Measurements from ENCODE around the gene PDE8B. TPM values are rescaled to one million over a fixed set of nuclear protein-coding genes. Genes with fewer than 3 reads are reported as not detected.

Gene PDE8B
- total RNA-seq, 1 donor from 2014 or later: 2.9 TPM

DNA sequence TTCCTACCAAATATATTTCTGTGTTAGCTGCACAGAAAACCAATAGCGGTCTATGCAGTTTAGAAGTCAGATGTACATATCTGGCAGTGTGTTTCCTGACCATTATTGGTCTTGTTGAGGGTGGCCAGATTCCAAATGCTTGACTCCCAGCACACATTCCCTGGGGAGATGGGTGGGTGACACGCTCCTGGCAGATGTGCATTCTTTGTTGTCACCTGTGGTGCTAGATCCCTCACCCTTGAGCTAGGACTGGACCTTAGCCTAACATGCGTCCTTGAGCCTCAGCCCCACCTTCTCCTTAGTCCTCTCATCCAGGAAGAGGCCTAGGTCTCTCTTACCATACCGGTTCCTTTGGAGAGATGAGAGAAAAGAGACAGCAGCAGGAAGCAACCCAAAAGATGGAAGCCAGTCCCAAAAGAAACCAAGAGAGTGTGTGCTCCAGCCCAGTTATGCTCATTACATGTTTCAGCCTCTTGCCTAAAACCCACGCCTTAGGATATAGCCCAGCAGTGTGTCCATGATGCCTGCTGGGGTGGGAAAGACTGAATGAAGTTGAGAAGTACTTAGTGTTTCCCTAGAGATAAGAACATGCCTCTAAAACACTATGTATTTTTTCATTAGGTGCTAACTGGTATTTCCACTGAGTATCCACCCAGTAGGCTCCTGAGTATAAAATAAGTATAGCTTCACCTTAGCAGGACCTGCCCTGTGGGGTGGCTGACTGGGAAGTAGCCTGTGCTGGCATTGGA lies 116.7 kb downstream of the PDE8B start:
- peaks cover 18% of the 10 kb centered on the region for H3K4me1 Mint-ChIP-seq
- H3K27ac Mint-ChIP-seq: no peak overlapping the region
- TF ChIP-seq, protein P1, sequence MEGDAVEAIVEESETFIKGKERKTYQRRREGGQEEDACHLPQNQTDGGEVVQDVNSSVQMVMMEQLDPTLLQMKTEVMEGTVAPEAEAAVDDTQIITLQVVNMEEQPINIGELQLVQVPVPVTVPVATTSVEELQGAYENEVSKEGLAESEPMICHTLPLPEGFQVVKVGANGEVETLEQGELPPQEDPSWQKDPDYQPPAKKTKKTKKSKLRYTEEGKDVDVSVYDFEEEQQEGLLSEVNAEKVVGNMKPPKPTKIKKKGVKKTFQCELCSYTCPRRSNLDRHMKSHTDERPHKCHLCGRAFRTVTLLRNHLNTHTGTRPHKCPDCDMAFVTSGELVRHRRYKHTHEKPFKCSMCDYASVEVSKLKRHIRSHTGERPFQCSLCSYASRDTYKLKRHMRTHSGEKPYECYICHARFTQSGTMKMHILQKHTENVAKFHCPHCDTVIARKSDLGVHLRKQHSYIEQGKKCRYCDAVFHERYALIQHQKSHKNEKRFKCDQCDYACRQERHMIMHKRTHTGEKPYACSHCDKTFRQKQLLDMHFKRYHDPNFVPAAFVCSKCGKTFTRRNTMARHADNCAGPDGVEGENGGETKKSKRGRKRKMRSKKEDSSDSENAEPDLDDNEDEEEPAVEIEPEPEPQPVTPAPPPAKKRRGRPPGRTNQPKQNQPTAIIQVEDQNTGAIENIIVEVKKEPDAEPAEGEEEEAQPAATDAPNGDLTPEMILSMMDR (IDR thresholded peaks at IDR 0.05; ENCODE audit: unreplicated experiment): no peak
- H3K36me3 Mint-ChIP-seq: no peaks in the 10 kb centered on the region
- no peak overlapping the region for H3K4me3 Mint-ChIP-seq
- no peaks in the 10 kb centered on the region for H3K27me3 Mint-ChIP-seq (ENCODE audit: low read depth)
- no peak for DNase-seq (ENCODE audit: low spot score in 2 of 2, unreplicated experiment in 2 of 2)
- no peaks in the 10 kb centered on the region for H3K9me3 Mint-ChIP-seq

DNA sequence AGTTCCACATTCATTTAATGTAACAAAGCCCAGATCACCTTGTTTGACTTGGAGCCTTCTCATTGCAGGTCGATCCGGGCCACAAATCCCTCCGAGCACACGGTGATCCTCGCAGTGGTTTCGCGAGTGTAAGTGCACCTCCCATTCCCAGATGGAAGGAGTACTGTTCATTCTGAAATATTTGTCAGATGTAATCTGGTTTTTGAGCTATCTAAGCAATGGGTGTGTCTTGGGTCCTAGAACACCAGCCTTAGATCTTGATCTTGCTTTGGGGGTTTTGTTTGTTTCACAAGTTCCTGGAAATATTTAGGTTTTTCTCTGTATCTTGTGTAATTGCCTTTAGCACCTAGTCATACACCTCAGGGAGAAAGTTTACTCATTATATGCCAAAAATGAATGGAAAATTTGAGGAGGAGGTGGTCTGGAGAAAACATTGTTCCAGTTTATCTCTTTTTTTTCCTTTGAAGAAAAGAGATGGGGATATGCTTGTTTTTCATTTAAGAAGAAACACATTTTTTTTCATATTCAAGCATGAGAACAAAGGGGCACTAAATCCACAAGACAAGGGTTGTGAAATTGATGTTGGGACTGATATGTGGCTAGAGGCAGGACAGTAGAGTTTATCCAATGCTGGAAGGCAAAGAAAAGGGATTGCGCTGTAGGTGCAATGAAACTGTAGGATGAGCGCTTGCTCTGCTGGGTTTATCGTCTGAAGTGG lies 118.6 kb downstream of the PDE8B start:
- TF ChIP-seq, protein P1 (IDR thresholded peaks at IDR 0.05; ENCODE audit: unreplicated experiment): no peak
- H3K4me3 Mint-ChIP-seq: no peak overlapping the region
- no peak for DNase-seq (ENCODE audit: low spot score in 2 of 2, unreplicated experiment in 2 of 2)
- no peaks in the 10 kb centered on the region for H3K36me3 Mint-ChIP-seq
- no peaks in the 10 kb centered on the region for H3K27me3 Mint-ChIP-seq (ENCODE audit: low read depth)
- H3K9me3 Mint-ChIP-seq: no peaks in the 10 kb centered on the region
- H3K27ac Mint-ChIP-seq: no peak overlapping the region
- H3K4me1 Mint-ChIP-seq: peaks cover 15% of the 10 kb centered on the region

DNA sequence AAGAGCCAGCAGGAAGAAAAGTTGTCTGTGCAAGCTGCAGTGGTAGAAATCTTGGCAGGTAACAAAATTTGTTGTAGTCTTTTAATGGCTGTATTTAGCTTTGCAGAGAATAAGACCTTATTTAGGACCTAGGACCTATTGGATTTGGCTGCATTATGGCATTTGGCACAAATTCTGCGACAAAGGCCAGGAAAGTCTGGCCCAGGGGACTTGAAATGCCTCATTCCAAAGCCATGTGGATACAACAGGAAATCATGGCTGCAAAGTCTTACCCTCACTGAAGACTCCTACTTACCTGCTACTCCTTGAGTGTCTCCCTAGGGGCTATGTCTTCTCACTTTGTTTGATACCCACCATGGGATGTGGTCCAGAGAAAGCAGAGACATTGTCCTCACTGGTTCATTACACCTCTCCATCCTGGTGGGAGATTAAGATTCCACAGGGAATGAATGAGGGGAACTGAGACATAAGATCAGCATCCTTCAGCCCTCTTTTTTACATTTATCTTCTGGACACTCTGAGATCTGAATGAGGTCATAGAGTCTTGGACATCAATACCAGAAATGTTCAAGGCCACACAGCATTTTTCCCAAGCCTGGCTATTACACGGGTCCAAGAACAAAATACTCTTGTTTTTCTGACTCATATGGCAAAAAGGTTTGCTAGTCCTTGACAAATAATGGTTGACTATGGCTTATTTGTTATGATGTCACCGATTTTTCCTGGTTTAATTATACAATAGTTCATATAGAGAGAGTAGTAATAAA lies 119.4 kb downstream of the PDE8B start:
- H3K9me3 Mint-ChIP-seq: no peaks in the 10 kb centered on the region
- no peak overlapping the region for H3K4me3 Mint-ChIP-seq
- no peak overlapping the region for H3K27ac Mint-ChIP-seq
- TF ChIP-seq, protein P1 (IDR thresholded peaks at IDR 0.05; ENCODE audit: unreplicated experiment): no peak
- peaks cover 22% of the 10 kb centered on the region for H3K4me1 Mint-ChIP-seq
- no peak for DNase-seq (ENCODE audit: low spot score in 2 of 2, unreplicated experiment in 2 of 2)
- no peaks in the 10 kb centered on the region for H3K36me3 Mint-ChIP-seq
- H3K27me3 Mint-ChIP-seq (ENCODE audit: low read depth): no peaks in the 10 kb centered on the region

DNA sequence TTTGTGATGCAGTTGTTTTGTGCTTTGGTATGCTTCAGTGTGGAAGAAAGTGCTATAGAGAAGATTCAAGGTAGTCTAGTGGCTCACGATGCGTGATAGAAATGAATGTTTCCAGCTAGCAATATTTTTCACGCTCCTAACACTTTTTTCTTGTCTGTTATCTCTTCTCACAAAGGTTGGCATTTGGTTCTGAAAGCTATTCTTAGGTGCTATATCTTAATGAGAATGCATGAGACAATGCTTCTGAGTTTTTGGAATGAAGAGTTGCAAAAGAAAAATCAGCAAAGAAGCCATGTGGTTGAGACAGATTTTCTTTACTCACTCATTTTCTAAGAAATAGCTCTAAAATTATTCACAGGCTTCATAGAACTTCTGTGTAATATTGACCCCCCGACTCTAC lies 122.6 kb downstream of the PDE8B start:
- H3K27me3 Mint-ChIP-seq (ENCODE audit: low read depth): no peaks in the 10 kb centered on the region
- no peak overlapping the region for H3K27ac Mint-ChIP-seq
- TF ChIP-seq, protein P1 (IDR thresholded peaks at IDR 0.05; ENCODE audit: unreplicated experiment): no peak
- H3K4me1 Mint-ChIP-seq: peaks cover 40% of the 10 kb centered on the region
- H3K36me3 Mint-ChIP-seq: no peaks in the 10 kb centered on the region
- H3K4me3 Mint-ChIP-seq: no peak overlapping the region
- DNase-seq (ENCODE audit: low spot score in 2 of 2, unreplicated experiment in 2 of 2): no peak
- H3K9me3 Mint-ChIP-seq: no peaks in the 10 kb centered on the region

DNA sequence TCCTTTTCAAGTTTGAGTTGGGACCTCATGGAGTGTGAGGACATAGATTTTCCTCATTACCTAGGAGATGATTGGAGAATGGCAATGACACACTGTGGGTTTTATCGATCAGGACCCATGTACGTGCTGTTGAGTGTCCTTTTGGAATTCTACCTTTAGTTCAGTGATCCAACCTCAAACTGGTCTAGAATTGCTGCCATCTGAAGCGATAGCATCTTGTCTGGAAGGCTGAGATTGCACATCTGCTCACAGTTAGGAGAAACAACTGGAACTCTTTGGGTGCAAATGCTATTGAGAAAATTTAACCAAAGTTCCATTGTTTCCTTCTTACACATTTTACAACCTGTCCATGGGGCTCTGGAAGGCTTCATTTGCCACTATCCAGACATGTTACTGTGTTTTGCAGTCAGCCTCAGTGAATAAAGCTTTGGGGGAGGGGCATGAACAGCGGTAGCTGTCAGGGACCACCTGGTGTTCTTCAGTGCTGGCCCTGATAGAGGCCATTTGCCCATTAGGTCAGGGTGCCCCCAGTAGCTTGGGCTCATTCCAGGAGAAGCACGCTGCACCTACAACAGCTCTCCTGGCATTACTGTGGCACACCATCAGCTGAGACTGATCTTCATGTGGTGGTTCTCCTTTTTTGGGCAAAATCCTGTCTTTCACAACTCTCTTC lies 123.1 kb downstream of the PDE8B start:
- peaks cover 45% of the 10 kb centered on the region for H3K4me1 Mint-ChIP-seq
- no peaks in the 10 kb centered on the region for H3K27me3 Mint-ChIP-seq (ENCODE audit: low read depth)
- no peak overlapping the region for H3K27ac Mint-ChIP-seq
- no peaks in the 10 kb centered on the region for H3K9me3 Mint-ChIP-seq
- H3K4me3 Mint-ChIP-seq: no peak overlapping the region
- TF ChIP-seq, protein P1 (IDR thresholded peaks at IDR 0.05; ENCODE audit: unreplicated experiment): no peak
- DNase-seq (ENCODE audit: low spot score in 2 of 2, unreplicated experiment in 2 of 2): no peak
- H3K36me3 Mint-ChIP-seq: no peaks in the 10 kb centered on the region

Measured in mesothelial cell of epicardium (in vitro differentiated cells).